Liver (tissue), 3 donors: ENCODE data around the gene MICAL3.

Experiments used
- EGR1 ChIP-seq, 2 donors: IDR thresholded peaks; 2 replicates each; pipeline ENCODE4 v1.6.1; 2016 to 2018; ENCODE audit warnings: antibody characterized with exemption in 2 of 2, low read depth in 2 of 2
- FOXA1 ChIP-seq: IDR thresholded peaks from 2 replicates; pipeline ENCODE4 v1.6.1; 2016; ENCODE audit warnings: antibody characterized with exemption
- GABPA ChIP-seq, 2 donors: IDR thresholded peaks in 1 of 2; conservative IDR thresholded peaks in 1 of 2; 2 replicates each; pipeline ENCODE4 v1.6.1; 2016; ENCODE audit warnings: antibody characterized with exemption in 2 of 2, mild to moderate bottlenecking in 1 of 2, moderate library complexity in 1 of 2
- JUND ChIP-seq, 2 donors: IDR thresholded peaks; 2 replicates each; pipeline ENCODE4 v1.6.1; 2016; ENCODE audit warnings: antibody characterized with exemption in 2 of 2
- RAD21 ChIP-seq, 2 donors: IDR thresholded peaks; 2 replicates each; pipeline ENCODE4 v1.6.1; 2016; ENCODE audit warnings: antibody characterized with exemption in 2 of 2, mild to moderate bottlenecking in 2 of 2
- RXRA ChIP-seq, 2 donors: IDR thresholded peaks; 2 replicates each; pipeline ENCODE4 v1.6.1; 2017 to 2018; ENCODE audit warnings: antibody characterized with exemption in 2 of 2, mild to moderate bottlenecking in 1 of 2
- TAF1 ChIP-seq: conservative IDR thresholded peaks from 2 replicates; pipeline ENCODE4 v1.6.1; 2016; ENCODE audit warnings: antibody characterized with exemption, mild to moderate bottlenecking
- YY1 ChIP-seq: IDR thresholded peaks from 2 replicates; pipeline ENCODE4 v1.6.1; 2016; ENCODE audit warnings: antibody characterized with exemption, mild to moderate bottlenecking
- TF ChIP-seq, protein P1 (sequence below): IDR thresholded peaks from 2 replicates; pipeline ENCODE4 v1.6.1; 2016; ENCODE audit warnings: antibody characterized with exemption
- TF ChIP-seq, protein P2 (sequence below): fragments of 150-350 bp; IDR thresholded peaks from 2 replicates; pipeline ENCODE4 v1.5.1; 2017; ENCODE audit warnings: improper control_type of control experiment, low read depth, low read length; ENCODE audit not compliant: missing input control
- TF ChIP-seq, protein P3 (sequence below): IDR thresholded peaks from 2 replicates; pipeline ENCODE4 v1.6.1; 2016; ENCODE audit warnings: antibody characterized with exemption, mild to moderate bottlenecking
- TF ChIP-seq, protein P4 (sequence below): IDR thresholded peaks from 2 replicates; pipeline ENCODE4 v1.6.1; 2016; ENCODE audit warnings: antibody characterized with exemption
- donor health status: healthy.
- donor health status: healthy.

DNA sequence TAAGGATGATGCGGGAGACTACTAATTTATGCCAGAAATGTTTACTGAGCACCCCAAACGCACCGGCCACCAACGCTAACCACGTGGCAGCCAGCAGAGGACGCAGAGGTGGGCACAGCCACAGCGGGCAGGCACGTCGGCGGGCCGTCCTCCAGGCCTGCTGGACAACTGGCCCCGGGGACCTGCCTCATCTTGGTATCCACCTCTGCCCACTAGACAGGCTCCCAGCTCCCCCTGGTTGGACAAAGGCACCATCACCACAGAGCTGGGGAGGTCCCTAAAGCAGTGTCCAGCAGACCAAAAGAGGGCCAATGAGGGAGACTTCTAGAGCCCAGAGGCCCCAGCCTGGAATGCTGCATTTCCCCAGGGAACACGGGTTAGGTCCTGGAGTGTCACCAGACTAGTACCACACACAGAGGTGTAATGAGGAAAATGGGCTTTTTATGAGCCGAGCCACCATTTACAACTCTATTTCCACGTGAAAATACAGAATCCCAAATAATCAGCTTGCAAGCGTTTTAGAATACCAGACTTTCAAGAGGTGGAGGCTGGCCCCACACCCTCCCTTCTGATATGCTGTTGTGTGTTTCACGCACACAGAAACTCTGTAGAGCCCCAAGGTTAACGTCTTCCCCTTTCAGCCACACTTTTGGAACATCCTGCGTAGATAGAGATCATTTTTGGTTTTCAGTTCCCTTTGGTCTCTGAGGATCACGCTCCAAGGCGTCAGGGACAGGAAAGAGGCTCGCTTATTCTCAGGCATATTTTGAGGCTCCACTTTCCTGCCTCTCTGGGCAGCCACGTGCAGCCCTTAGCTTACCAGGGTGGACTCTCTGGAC is 226.4 kb downstream of the MICAL3 start:
- no peak for TF ChIP-seq JUND (IDR thresholded peaks at IDR 0.05)
- TF ChIP-seq, protein P1, sequence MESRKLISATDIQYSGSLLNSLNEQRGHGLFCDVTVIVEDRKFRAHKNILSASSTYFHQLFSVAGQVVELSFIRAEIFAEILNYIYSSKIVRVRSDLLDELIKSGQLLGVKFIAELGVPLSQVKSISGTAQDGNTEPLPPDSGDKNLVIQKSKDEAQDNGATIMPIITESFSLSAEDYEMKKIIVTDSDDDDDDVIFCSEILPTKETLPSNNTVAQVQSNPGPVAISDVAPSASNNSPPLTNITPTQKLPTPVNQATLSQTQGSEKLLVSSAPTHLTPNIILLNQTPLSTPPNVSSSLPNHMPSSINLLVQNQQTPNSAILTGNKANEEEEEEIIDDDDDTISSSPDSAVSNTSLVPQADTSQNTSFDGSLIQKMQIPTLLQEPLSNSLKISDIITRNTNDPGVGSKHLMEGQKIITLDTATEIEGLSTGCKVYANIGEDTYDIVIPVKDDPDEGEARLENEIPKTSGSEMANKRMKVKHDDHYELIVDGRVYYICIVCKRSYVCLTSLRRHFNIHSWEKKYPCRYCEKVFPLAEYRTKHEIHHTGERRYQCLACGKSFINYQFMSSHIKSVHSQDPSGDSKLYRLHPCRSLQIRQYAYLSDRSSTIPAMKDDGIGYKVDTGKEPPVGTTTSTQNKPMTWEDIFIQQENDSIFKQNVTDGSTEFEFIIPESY: no peak
- TF ChIP-seq, protein P2, sequence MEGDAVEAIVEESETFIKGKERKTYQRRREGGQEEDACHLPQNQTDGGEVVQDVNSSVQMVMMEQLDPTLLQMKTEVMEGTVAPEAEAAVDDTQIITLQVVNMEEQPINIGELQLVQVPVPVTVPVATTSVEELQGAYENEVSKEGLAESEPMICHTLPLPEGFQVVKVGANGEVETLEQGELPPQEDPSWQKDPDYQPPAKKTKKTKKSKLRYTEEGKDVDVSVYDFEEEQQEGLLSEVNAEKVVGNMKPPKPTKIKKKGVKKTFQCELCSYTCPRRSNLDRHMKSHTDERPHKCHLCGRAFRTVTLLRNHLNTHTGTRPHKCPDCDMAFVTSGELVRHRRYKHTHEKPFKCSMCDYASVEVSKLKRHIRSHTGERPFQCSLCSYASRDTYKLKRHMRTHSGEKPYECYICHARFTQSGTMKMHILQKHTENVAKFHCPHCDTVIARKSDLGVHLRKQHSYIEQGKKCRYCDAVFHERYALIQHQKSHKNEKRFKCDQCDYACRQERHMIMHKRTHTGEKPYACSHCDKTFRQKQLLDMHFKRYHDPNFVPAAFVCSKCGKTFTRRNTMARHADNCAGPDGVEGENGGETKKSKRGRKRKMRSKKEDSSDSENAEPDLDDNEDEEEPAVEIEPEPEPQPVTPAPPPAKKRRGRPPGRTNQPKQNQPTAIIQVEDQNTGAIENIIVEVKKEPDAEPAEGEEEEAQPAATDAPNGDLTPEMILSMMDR: no peak
- TF ChIP-seq YY1: no peak
- no peak for TF ChIP-seq GABPA (IDR thresholded peaks at IDR 0.05 in 1 of 2, conservative IDR thresholded peaks at IDR 0.05 in 1 of 2)
- no peak for TF ChIP-seq FOXA1
- TF ChIP-seq TAF1: no peak
- no peak for TF ChIP-seq RXRA (IDR thresholded peaks at IDR 0.05)
- TF ChIP-seq, protein P3, sequence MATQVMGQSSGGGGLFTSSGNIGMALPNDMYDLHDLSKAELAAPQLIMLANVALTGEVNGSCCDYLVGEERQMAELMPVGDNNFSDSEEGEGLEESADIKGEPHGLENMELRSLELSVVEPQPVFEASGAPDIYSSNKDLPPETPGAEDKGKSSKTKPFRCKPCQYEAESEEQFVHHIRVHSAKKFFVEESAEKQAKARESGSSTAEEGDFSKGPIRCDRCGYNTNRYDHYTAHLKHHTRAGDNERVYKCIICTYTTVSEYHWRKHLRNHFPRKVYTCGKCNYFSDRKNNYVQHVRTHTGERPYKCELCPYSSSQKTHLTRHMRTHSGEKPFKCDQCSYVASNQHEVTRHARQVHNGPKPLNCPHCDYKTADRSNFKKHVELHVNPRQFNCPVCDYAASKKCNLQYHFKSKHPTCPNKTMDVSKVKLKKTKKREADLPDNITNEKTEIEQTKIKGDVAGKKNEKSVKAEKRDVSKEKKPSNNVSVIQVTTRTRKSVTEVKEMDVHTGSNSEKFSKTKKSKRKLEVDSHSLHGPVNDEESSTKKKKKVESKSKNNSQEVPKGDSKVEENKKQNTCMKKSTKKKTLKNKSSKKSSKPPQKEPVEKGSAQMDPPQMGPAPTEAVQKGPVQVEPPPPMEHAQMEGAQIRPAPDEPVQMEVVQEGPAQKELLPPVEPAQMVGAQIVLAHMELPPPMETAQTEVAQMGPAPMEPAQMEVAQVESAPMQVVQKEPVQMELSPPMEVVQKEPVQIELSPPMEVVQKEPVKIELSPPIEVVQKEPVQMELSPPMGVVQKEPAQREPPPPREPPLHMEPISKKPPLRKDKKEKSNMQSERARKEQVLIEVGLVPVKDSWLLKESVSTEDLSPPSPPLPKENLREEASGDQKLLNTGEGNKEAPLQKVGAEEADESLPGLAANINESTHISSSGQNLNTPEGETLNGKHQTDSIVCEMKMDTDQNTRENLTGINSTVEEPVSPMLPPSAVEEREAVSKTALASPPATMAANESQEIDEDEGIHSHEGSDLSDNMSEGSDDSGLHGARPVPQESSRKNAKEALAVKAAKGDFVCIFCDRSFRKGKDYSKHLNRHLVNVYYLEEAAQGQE: no peak
- TF ChIP-seq, protein P4, sequence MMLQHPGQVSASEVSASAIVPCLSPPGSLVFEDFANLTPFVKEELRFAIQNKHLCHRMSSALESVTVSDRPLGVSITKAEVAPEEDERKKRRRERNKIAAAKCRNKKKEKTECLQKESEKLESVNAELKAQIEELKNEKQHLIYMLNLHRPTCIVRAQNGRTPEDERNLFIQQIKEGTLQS: no peak
- no peak for TF ChIP-seq EGR1 (IDR thresholded peaks at IDR 0.05; ENCODE audit: low read depth in 2 of 2)
- no peak for TF ChIP-seq RAD21 (IDR thresholded peaks at IDR 0.05)
